RPMI7951 (cell line): ENCODE results near the gene PREPL. TPM values are rescaled to one million over a fixed set of nuclear protein-coding genes. Genes with fewer than 3 reads are reported as not detected.
"Not testable (repeated sequence)": the region's sequence is repeated elsewhere in the genome, so short reads cannot be mapped to it uniquely, and the experiment has no call there.

ENCODE experiments used
- DNase-seq: peaks from one replicate; pipeline ENCODE4 v3.0.0-alpha.2; 2012; ENCODE audit warnings: low read depth
- total RNA-seq: library from RNA; depleted of rRNA; stranded (reverse); fragments of >200 nt; shearing (Covaris generic); gene quantifications from 2 replicates; pipeline ENCODE4 v1.2.3, GENCODE V29; 2014

Gene PREPL
- total RNA-seq, 1 experiment from 2014 or later: 53.3 TPM

DNA sequence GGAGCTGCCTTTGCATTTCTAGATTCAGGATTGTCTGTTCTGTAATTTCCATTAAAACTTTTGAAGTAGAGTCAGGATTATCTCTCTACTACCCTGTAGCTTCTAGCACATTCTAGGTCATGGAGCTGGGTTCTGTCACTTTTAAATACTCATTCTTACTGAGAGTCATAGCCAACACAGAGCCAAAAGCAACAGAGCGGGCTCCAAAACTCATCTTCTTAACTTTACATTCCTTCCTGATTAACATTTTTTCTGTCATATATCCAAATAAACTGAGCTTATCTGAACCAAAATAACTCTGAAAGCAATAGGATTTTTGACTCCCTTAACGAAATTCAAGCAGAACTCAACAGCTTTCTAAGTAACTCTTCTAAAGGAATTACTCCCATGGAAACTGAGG is 12.9 kb downstream of the PREPL start:
- no peak for DNase-seq

DNA sequence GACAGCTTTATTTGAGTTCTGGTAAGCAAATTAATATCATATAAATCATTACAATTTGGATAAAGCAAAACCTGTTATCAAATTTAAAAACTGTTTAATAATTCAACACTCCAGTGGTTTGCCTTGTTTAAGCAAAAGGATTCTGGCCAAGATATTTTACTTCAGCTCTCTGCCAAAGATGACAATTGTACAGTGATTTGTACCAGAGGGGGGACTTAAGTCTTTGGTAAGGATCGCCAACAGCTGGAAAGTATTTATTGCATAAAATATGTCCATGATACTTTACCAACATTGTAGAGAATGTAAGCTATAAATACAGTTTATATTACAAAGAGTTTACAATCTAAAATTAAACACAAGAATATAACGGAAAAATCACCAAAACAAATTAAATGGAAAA is 13.8 kb downstream of the PREPL start:
- DNase-seq: no peak

DNA sequence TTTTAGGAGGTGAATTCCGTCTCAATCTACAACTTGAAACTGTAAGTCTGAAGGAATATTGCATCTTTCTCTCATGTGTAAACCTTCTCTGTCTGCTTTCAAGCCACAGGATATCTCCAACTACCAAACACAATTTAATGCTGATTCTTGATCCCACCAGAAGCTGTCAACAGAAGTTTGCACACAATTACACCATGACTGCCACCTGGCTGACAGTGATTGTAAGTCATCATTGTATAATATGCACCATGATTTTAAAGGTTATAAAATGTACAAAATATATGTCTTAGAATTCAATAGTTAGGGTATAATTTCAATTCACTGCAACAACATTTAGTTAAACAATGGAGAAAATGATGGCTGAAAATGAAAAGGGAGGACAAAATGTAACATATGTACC is 18.4 kb downstream of the PREPL start:
- DNase-seq: peak; percentile 15

DNA sequence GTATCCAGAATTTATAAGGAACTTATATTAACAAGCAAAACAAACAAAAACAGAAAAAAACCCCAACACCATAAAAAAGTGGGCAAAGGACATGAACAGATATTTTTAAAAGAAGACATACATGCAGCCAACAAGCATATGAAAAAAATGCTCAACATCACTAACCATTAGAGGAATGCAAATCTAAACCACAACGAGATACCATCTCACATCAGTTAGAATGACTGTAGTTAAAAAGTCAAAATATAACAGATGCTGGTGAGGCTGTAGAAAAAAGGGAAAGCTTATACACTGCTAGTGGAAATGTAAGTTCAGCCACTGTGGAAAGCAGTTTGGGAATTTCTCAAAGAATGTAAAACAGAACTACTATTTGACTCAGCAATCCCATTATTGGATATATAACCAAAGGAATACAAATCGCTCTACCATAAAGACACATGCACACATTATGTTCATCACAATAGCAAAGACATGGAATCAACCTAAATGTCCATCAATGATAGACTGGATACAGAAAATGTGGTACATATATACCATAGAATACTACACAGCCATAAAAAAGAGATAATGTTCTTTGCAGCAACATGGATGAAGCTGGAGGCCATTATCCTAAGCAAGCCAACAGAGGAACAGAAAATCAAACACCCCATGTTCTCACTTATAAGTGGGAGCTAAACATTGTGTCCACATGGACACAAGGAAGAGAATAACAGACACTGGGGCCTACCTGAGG is 25.3 kb downstream of the PREPL start:
- DNase-seq: no peak

DNA sequence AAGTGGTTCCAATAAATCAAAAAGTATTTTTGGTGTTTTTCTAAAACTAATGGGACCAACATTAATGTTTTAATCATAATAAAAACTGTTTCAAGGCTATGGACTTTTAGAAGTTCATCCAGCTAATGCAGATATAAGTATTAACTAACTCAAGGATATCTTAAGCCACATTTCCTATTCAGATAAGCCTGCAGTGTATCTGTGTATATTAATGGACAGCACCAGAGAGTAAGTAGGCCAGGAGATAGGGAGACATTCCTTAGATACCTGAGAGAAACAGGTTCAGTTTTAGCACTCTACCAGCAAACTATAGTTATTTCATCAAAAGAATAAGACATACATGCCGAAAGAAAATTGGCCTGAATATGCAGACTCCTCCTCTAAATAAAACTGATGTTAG is 27.3 kb downstream of the PREPL start:
- no peak for DNase-seq

DNA sequence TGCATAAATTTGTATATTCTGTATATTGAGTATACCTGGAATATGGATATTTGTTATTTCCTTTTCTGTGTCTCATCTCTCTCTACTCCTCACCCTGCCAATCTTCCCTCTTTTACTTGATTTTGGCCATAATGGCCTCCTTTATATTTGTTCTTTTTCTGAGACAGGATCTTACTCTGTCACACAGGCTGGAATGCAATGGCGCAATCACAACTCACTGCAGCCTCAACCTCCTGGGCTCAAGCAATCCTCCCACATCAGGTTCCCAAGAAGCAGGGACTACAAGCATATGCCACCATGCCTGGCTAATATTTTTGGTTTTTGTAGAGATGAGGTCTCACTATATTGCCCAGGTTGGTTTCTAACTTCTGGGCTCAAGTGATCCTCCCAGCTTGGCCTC is 30.5 kb downstream of the PREPL start:
- DNase-seq: no peak

DNA sequence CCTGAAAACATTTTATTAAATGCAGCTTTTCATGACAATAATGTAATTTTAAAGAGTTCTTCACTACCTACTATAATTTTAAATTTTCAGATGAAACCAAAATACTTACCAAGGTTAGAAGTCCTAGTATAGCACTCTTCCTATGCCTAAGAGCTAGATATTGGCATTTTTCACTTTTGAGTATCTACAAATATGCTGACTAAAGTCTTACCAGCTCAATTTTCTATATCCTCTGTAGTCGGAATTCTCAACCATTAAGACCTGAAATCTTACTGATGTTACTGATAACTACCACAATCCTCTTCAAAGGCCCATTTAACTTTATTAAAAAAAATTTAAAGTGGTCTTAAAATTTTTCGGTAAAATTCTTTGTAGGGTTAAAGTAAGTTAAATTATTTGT is 32.0 kb downstream of the PREPL start:
- DNase-seq: no peak

DNA sequence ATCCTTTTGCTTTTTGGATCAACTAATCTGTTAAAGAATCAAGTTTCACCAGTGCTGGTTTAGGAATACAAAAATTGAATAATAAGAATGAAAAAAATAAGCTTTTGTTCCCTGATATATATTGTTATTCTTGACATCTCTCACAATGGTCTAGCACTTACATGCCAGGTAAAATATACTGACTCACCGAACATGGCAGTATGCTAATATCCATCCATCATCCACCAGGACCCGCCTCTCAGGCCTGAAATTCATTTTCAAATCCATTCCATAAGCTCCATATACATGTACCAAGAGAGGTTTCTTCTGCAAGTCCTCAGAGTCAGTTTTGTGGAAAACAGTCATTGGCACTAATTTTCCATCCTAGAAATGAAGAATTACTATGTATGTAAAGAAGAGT is 32.5 kb downstream of the PREPL start:
- no peak for DNase-seq

DNA sequence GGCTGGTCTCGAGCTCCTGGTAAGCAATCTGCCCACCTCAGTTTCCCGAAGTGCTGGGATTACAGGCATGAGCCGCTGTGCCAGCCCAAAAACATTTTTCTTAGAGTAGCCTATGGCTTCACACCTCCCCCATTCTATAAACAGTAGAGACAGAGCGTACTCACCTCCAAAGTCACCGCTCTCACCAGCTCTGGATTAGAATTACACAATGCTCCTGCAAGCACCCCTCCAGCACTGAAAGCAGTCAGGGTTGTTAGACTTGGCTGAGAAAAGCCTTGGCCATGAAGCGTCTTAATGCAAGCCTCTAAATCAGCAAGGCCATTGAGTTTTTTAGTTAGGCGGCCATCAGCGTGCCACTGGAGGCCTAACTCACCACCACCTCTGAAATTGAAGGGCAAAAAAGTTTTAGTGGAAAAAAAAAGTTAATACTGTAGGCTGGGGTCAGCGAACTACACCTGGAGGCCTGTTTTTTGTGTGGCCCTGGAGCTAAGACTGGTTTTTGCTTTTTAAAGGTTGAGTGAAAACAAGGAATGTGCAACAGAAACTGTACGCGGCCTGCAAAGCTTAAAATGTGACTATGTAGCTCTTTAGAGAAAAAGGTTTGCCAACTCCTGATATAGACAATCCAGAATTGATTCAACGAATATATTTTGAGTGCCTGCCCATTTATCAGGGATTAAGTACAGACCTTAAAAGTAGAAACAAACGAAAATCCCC is 34.6 kb downstream of the PREPL start:
- no peak for DNase-seq

DNA sequence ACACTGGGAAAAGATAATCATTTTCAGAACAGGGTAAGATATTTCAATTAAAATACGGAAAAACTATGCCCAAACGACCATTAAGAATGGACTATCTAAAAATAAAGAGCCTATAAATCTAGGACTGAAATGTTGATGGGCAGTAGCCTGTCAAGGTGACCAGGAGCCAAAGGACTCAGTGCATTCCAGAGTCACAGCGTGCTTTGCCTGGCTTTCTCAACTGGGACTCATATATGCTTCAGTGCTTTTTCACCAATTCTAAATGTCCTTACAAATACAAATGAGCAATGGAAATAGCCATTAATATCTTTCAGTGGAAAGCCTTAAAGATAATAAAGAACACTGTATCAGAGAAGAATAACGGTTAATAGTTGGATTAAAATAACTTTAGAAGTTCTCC is 35.4 kb downstream of the PREPL start:
- no peak for DNase-seq

DNA sequence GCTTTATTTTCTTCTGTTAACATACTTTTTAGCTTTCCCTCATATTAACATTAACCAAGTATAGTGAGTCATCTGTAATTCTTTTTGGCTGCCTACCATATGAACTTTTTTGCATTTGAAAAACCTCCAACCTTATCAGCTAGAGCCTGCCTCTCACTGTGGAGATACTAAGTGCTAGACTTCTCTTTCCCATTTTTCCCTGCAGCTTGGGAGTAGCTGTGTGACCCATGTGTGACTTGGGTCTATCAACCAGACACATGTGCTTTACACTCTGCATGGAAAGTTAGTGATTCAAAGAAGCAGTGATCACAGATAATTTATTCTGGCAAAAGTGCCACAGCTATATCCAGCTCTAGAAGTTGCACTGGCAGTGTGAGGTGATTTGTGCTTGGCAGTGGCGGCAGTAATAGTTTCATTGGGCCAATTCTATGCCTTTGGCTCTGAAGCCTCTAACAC is 36.3 kb downstream of the PREPL start:
- DNase-seq: peak; percentile 36

DNA sequence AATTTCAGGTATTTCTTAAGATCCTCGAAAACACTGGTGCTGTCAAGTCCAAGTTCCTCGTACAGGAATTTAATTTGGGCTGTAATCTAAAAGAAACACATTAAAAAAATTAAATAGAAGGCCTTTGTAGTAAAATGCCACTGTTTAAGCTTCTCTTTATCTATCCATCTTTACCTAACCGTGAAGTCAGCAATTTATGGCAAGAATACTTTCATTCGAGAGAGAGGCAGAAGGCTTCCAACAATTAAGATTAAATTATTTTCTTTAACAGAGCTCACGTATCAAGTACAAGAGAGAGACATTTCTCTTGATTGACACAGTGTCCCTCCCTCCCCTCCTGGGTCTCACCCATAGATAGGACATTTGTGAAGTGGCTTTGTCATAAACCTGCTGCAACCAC is 39.9 kb downstream of the PREPL start:
- DNase-seq: no peak

DNA sequence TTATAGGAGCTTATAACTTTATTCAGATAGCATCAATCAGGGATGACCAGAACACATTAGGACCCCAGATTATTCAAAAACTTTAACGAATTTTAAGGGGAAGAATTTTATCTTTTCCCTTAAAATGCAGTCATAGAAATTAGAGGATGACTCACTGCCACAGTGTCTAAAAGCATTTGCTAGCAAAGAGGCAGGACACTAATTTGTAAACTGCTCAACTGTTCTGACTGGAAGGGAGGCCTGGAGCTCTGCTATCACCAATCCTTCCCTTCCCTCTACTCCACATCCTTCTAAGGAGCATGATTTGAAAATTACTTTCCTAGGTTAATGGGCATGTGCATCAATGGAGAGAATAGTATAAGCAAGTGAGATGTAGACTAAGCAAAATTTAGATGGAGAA is 40.5 kb downstream of the PREPL start:
- DNase-seq: no peak

DNA sequence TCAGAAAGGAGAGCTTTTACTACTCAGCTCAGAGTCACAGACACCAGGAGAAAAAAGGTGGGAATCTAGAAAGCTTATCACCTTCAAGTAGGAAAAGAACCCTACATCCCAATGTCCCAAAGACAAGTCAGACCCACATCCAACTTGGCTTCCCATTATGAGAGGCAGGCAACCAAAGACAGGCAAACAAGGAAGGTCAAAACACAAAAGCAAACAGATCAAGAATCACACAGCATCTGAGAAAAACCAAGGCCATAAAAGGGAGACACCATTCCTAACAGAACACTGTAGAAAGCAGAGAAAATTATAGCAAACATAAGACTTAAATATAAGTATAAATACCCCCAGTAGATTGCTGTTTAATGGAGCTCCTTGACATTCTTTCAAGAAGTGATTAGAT is 45.3 kb downstream of the PREPL start:
- no peak for DNase-seq

DNA sequence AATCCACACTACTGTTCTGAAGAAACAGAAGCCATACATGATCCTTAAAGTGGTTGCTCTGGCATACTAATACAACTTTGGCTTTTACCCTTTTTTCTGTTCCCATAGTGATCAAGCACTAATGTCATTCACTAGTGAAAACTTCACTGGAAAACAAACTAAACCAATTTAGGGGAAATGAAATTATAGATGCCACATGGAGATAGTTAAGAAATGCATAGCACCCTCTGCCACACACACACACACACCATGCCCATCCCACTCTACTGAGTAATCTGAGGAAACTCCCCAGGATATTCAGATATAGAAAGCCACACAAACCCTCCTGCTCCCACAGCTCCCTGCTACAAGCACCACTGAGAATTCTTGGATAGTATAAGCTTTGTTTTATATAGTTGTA is 46.9 kb downstream of the PREPL start:
- DNase-seq: no peak

DNA sequence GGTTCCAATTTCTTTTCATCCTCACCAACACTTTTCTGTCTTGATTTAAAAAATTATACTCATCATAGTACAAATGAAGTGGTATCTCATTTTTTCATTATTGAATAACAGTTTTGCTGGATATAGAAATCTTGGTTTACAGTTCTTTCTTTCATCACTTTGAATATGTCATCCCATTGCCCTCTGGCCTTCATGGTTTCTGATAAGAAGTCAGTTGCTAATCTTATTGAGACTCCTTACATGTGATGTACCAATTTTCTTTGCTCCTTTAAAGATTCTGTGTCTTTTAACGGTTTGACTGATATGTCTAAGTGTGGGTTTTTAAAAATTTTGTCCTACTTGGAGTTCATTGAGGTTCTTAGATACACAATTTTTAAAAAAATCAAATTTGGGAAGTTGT is 51.0 kb downstream of the PREPL start:
- no peak for DNase-seq

DNA sequence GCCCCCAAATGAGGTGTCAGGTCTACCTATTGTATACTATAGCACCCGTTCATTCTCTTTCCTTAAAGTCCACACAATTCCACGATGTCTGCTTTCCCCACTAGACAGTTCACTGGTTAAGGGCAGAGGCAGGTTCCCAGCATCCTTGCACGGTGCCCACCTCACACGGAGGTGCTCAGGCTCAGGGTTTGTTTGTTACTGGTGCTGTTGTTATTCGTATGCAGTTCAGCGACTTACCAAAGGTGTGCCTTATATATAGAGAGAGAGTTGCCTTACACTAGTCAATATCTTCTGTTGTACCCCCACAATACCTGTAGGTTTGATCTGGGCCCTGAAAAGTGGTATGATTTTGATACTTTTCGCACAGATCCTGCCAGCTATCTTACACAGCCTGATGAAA is 55.4 kb downstream of the PREPL start:
- DNase-seq: no peak

DNA sequence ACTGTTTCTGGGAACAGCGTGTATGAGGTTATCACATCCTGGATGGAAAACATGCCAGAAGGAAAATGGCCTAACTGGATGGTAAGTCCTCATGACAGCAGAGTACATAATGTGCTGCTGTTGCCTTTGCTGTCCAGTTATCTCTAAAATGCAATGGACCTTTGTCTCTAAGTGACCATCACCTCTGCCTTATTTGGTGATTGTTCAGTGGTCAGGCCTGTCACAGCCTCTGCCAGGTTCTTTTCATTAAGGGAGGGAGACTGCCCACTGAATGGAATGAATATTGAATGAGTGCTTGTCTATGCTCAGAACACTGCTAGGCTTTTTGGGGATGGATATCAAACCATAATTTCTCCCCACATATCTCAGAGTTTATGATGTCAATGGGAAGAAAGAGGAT is 57.0 kb downstream of the PREPL start:
- DNase-seq: no peak

DNA sequence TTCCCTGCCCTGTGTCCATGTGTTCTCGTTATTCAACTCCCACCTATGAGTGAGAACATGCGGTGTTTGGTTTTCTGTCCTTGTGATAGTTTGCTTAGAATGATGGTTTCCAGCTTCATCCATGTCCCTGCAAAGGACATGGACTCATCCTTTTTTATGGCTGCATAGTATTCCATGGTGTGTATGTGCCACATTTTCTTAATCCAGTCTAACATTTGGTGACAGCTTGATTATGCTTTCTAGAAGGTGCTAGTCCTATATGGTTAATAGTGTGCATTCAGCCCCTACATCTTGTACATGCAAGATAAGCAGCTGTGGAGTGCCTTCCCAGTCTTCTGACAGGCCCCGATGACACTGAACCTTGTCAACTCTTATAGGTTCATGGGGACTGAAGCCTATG is 57.5 kb downstream of the PREPL start:
- not testable (repeated sequence) for DNase-seq

DNA sequence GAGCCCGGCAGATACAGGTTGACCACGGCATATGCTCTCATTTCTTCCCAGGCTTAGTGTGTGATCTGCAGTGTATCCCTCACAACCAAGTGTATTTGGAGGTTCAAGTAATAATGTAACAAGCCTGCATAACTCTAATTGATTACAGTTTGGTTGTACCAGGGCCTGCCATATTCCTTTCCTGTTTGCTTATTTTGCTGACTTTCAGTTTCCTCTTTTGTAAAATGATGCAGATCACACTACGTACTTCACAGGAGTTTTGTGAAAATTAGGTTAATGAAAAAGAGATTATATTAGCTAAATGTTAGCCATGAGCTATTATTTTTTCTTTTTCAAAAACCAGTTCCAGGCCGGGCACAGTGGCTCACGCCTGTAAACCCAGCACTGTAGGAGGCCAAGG is 60.2 kb downstream of the PREPL start:
- DNase-seq: no peak

DNA sequence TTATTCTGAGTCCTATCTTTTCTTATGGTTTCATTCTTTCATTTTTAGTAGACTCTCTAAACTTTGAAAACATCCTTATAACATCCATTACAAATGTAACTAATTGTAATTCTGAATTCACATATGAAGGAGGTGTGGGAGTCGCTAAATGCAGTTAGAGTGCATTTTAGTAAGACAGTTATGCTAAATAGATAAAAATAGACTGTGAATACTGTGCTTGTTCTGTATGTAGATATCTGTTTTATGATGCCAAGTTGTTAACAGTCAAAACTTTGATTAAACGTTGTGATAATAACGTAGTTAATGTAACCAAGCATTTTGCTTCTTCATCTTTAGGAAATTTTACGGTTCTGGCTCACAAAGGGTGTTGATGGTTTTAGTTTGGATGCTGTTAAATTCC is 61.7 kb downstream of the PREPL start:
- DNase-seq: no peak

DNA sequence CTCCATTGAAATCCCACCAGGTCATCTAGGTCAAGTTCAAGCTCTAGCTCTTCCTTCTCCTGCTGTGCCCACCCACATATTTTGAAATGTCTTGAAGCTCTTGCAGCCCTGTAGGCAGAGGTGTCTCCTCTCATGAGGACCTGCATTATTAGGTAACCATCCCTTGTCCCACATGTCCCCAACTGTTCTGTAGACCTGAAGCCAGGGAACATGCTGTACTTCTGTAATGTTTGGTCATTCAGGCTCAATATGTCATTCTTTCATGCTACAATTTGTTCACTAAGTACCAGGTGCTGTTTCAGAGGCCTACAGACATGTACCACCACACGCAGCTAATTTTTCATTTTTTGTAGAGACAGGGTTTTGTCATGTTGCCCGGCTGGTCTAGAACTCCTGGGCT is 63.9 kb downstream of the PREPL start:
- DNase-seq: no peak

DNA sequence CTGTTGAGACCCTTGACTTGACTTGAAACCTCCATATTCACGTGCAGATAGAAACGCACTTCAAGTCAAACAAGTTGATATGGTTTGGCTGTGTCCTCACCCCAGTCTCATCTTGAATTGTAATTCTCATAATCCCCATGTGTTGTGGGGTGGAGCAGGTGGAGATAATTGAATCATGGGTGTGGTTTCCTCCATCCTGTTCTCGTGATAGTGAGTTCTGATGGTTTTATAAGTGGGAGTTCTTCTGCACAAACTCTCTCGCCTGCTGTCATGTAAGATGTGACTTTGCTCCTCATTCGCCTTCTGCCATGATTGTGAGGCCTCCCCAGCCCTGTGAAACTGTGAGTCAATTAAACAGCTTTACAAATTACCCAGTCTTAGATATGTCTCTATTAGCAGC is 64.6 kb downstream of the PREPL start:
- DNase-seq: no peak
